Panc1 (cell line): ENCODE data around the gene SLC46A3. TPM values are rescaled to one million over a fixed set of nuclear protein-coding genes. Genes with fewer than 3 reads are reported as not detected.

Experiments
- ATAC-seq: fragments of 200-7000 bp; cut with Tn5 transposase; 2 replicates; pipeline ENCODE4 v1.9.1; 2020; ENCODE audit warnings: mild to moderate bottlenecking, moderate library complexity
- BruUV-seq: library from RNA; stranded (reverse); fragments of 400-500 nt; replicated peaks from 2 replicates; lab custom pipeline; 2021; lab: Mats Ljungman, UMichigan
- CTCF ChIA-PET: fragments of 300-600 bp; sonication (Branson Sonifier 250); formaldehyde crosslinking; loops from one replicate; lab custom pipeline; 2022; ENCODE audit warnings: antibody characterized with exemption; lab: Charles Lee
- POLR2A ChIA-PET: fragments of 300-600 bp; sonication (Branson Sonifier 250); formaldehyde crosslinking; loops from one replicate; lab custom pipeline; 2022; ENCODE audit warnings: antibody characterized with exemption; lab: Charles Lee
- DNase-seq: peaks from one replicate; pipeline ENCODE4 v3.0.0-alpha.2; 2010; ENCODE audit warnings: low read depth, low spot score
- H3K27ac ChIP-seq: 2 replicates; pipeline ENCODE4 v1.5.1; 2011; ENCODE audit warnings: mild to moderate bottlenecking, low read length, inconsistent platforms
- H3K27me3 ChIP-seq: fragments of 200-500 bp; sonication (Bioruptor generic); 2 replicates; pipeline ENCODE4 v1.6.0; 2014; ENCODE audit warnings: low read length, inconsistent platforms; ENCODE audit not compliant: control insufficient read depth, insufficient read depth
- H3K36me3 ChIP-seq: fragments of 200-500 bp; sonication (Bioruptor generic); 2 replicates; pipeline ENCODE4 v1.5.1; 2014; ENCODE audit warnings: inconsistent platforms, mild to moderate bottlenecking, low read length, moderate library complexity; ENCODE audit not compliant: control insufficient read depth, insufficient read depth
- H3K4me1 ChIP-seq: 2 replicates; pipeline ENCODE4 v1.5.1; 2011; ENCODE audit warnings: inconsistent platforms, mild to moderate bottlenecking, low read length, moderate library complexity; ENCODE audit not compliant: control insufficient read depth, insufficient read depth
- H3K4me3 ChIP-seq, 2 experiments: 2 replicates each; pipeline ENCODE4 v1.5.1; 2011 to 2012; ENCODE audit warnings: low read depth in 2 of 2, low read length in 2 of 2, mild to moderate bottlenecking in 2 of 2, inconsistent platforms in 1 of 2, moderate library complexity in 1 of 2
- H3K9me3 ChIP-seq: fragments of 200-500 bp; sonication (Bioruptor generic); 2 replicates; pipeline ENCODE4 v1.5.1; 2014; ENCODE audit warnings: low read depth, mild to moderate bottlenecking, inconsistent platforms, low read length, moderate library complexity; ENCODE audit not compliant: control insufficient read depth, insufficient read depth
- CTCF ChIP-seq: fragments of 450-650 bp; IDR thresholded peaks from 2 replicates; pipeline ENCODE4 v1.5.1; 2017; ENCODE audit warnings: mild to moderate bottlenecking
- POLR2AphosphoS5 ChIP-seq: IDR thresholded peaks from 2 replicates; pipeline ENCODE4 v1.6.1; 2012; ENCODE audit warnings: mild to moderate bottlenecking, low read depth, low read length, moderate library complexity
- REST ChIP-seq, 2 experiments: IDR thresholded peaks; 2 replicates each; pipeline ENCODE4 v1.6.1; 2011 to 2012; ENCODE audit warnings: low read depth in 2 of 2, control low read depth in 1 of 2, low read length in 1 of 2, mild to moderate bottlenecking in 1 of 2, moderate library complexity in 1 of 2; ENCODE audit not compliant: insufficient read depth in 1 of 2
- SIN3A ChIP-seq: IDR thresholded peaks from 2 replicates; pipeline ENCODE4 v1.6.1; 2012; ENCODE audit warnings: low read depth, mild to moderate bottlenecking, low read length, moderate library complexity, borderline replicate concordance; ENCODE audit not compliant: insufficient read depth
- TCF7L2 ChIP-seq: IDR thresholded peaks from 2 replicates; pipeline ENCODE4 v1.6.1; 2011; ENCODE audit warnings: mild to moderate bottlenecking, low read depth, low read length, inconsistent platforms
- in situ Hi-C: cut with HindIII; loops from 2 replicates; pipeline ENCODE4 v1.10.0; 2016; ENCODE audit warnings: low sequenced_read_pairs, low pct_unique_long_range_greater_than_20kb
- intact Hi-C: fragments of 100-400 bp; cut with micrococcal nuclease; formaldehyde crosslinking; loops from one replicate; pipeline ENCODE4 v1.10.0; 2022; ENCODE audit not compliant: unreplicated experiment
- total RNA-seq: library from RNA; stranded (reverse); gene quantifications from one replicate; pipeline ENCODE4 v1.2.1, GENCODE V29; 2021; ENCODE audit not compliant: unreplicated experiment

Gene SLC46A3
- total RNA-seq, 1 experiment from 2014 or later: 5.5 TPM

DNA sequence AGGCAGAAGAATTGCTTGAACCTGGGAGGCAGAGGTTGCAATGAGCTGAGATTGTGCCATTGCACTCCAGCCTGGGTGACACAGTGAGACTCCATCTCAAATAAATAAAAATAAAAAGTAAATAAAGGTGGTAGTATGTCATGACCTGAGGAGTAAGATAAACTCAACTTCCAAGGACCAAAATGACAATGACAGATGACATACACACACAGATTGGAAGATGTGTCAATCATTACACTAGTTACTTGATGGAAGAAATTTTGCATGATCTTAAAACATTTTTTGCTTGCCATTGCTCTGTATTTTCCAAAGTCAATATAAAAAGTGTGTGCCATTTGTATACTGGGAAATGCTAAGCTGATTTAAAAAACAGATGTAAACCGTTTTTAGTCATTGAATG is 4.1 kb downstream of the SLC46A3 start:
- H3K27ac ChIP-seq: no peak overlapping the region
- ChIA-PET CTCF (no interaction called here), POLR2A (no interaction called here)
- H3K27me3 ChIP-seq: no peaks in the 10 kb centered on the region
- no peaks in the 10 kb centered on the region for H3K36me3 ChIP-seq
- intact Hi-C loops (no loop called here), in situ Hi-C loops (no loop called here)
- no peak overlapping the region for H3K4me3 ChIP-seq
- TF ChIP-seq REST (IDR thresholded peaks at IDR 0.05; ENCODE audit: insufficient read depth in 1 of 2, low read depth in 2 of 2, low read length in 1 of 2): no peak
- TF ChIP-seq SIN3A: no peak
- no peak for TF ChIP-seq CTCF
- TF ChIP-seq POLR2AphosphoS5: no peak
- TF ChIP-seq TCF7L2: no peak
- BruUV-seq: no TSS peak
- no peaks in the 10 kb centered on the region for H3K9me3 ChIP-seq
- DNase-seq (no peak), ATAC-seq (no peak)
- peaks cover 7% of the 10 kb centered on the region for H3K4me1 ChIP-seq

GRCh38 chr13:28710161-28710560 is 8.6 kb downstream of the SLC46A3 start:
- BruUV-seq: no TSS peak

More at GRCh38 chr13:28710161-28710560, 8.6 kb downstream of the SLC46A3 start:
- Histone ChIP-seq H3K27ac (no peak overlapping the region), H3K27me3 (no peaks in the 10 kb centered on the region), H3K4me1 (no peaks in the 10 kb centered on the region), H3K36me3 (no peaks in the 10 kb centered on the region), H3K9me3 (no peaks in the 10 kb centered on the region), H3K4me3 (no peak overlapping the region)
- CTCF ChIA-PET: no interaction called here
- TF ChIP-seq TCF7L2: no peak
- TF ChIP-seq REST (IDR thresholded peaks at IDR 0.05; ENCODE audit: insufficient read depth in 1 of 2, low read depth in 2 of 2, low read length in 1 of 2): no peak
- TF ChIP-seq POLR2AphosphoS5: no peak
- no peak for TF ChIP-seq SIN3A
- TF ChIP-seq CTCF: no peak
- ATAC-seq (no peak), DNase-seq (no peak)
- intact Hi-C loops: no loop called here
- in situ Hi-C loops: no loop called here
- POLR2A ChIA-PET: no interaction called here
